ENCODE results near the gene TAF13.

DNA sequence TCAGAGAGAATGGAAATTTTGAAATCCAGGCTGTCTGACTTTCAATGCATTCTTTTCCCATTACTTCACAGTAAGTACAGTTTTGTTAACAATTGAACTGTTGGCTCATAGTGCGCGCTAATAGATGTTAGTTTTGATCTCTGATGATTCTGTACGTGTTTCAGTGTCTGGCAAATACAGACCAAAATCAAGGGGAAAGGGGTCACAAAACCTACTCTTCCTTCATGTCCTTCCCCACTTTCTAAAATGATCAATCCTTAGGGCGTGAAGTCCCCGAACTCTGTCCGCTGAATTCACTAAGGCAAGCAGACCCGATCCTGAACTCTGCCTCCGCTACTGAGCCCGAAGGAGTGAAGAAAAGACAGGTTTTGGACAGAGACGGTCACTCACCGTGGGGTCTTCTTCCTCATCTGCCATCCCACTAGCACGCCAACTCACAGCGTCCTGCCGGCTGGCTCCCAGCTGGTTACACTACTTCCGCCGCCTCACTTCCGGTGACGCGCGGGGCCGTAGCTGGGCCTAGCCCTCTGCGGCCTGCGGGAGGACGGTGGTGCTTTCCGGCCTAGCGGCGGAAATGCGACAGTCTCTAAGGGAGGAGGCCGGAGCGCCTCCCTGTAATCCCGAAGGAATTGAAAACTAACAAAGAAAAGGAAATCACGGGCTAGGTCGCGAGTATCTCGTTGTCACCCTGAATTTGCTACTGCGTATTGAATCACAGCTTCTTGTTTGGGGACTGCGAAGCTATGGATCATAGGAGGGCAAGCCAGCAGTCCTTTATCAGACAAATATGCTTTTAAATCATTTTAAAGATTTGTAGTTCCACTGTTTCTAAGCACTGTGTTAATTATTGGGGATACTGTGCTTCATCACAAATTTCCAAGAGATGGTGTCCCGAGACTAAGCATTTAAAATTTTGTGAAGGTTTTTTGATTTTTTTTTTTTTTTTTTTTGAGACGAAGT lies at the start of gene TAF13:
- TF ChIP-seq, protein P1, sequence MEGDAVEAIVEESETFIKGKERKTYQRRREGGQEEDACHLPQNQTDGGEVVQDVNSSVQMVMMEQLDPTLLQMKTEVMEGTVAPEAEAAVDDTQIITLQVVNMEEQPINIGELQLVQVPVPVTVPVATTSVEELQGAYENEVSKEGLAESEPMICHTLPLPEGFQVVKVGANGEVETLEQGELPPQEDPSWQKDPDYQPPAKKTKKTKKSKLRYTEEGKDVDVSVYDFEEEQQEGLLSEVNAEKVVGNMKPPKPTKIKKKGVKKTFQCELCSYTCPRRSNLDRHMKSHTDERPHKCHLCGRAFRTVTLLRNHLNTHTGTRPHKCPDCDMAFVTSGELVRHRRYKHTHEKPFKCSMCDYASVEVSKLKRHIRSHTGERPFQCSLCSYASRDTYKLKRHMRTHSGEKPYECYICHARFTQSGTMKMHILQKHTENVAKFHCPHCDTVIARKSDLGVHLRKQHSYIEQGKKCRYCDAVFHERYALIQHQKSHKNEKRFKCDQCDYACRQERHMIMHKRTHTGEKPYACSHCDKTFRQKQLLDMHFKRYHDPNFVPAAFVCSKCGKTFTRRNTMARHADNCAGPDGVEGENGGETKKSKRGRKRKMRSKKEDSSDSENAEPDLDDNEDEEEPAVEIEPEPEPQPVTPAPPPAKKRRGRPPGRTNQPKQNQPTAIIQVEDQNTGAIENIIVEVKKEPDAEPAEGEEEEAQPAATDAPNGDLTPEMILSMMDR (IDR thresholded peaks at IDR 0.05; ENCODE audit: low read depth, low read length, poor library complexity, severe bottlenecking) = peak; percentile 7
- TF ChIP-seq EZH2phosphoT487 (IDR thresholded peaks at IDR 0.05; ENCODE audit: borderline replicate concordance, low read length) = no peak

All from DOHH2 (cell line).